A673 (cell line): ENCODE measurements around the gene DENND2C.

Experiments used
- CTCF ChIP-seq: fragments of 300-800, 200-600 bp; sonication (generic); conservative IDR thresholded peaks from 2 replicates; pipeline ENCODE4 v1.5.1; 2017; ENCODE audit warnings: low read depth, mild to moderate bottlenecking, antibody characterized with exemption, low read length, moderate library complexity, mixed read lengths
- EZH2 ChIP-seq: fragments of 200-600 bp; sonication (generic); IDR thresholded peaks from 2 replicates; pipeline ENCODE4 v1.6.1; 2017; ENCODE audit warnings: borderline replicate concordance, low read depth, mild to moderate bottlenecking, mixed read lengths, antibody characterized with exemption, low read length; ENCODE audit not compliant: poor library complexity, severe bottlenecking

- TF ChIP-seq CTCF: no peak
- no peak for TF ChIP-seq EZH2
These were observed 498 bp upstream of the DENND2C start for GRCh38 chr1:114670083-114671010.
